ENCODE measurements around the gene KDM2A. TPM values are rescaled to one million over a fixed set of nuclear protein-coding genes. Genes with fewer than 3 reads are reported as not detected.

Gene KDM2A
- total and polyA plus RNA-seq, 2 donors (not counting 1 experiment from before 2014, with no cell fraction given): 132 to 229 TPM

- Histone ChIP-seq H2AFZ (ENCODE audit: insufficient read depth, low read depth, low read length, poor library complexity, severe bottlenecking) (no peak overlapping the region), H3K27me3 (replicated peaks in 1 of 4; ENCODE audit: control extremely low read depth in 1 of 4, control insufficient read depth in 3 of 4, insufficient read depth in 4 of 4, low read length in 3 of 4) (no peaks in the 10 kb centered on the region), H3K4me2 (replicated peaks; ENCODE audit: low read depth, low read length, poor library complexity, severe bottlenecking) (peak overlapping the region; percentile 27), H3K9ac (ENCODE audit: low read length) (no peak overlapping the region), H3K9me3 (ENCODE audit: control extremely low read depth in 1 of 3, control insufficient read depth in 2 of 3, insufficient read depth in 1 of 3, low read length in 2 of 3) (no peaks in the 10 kb centered on the region), H3K79me2 (ENCODE audit: control insufficient read depth, insufficient read depth, low read length) (peaks cover 8% of the 10 kb centered on the region), H4K20me1 (ENCODE audit: control insufficient read depth, insufficient read depth, low read length, poor library complexity, severe bottlenecking) (peaks cover 45% of the 10 kb centered on the region), H3K4me3 (ENCODE audit: control extremely low read depth in 1 of 5, extremely low read depth in 1 of 5, insufficient read depth in 1 of 5, low read depth in 2 of 5, low read length in 4 of 5) (no peak overlapping the region), H3K27ac (ENCODE audit: low read length in 2 of 2) (no peak overlapping the region), H3K36me3 (replicated peaks in 1 of 2; ENCODE audit: control extremely low read depth in 1 of 2, control insufficient read depth in 1 of 2, extremely low read depth in 1 of 2, insufficient read depth in 2 of 2, low read length in 1 of 2) (peaks cover 2 to 49% of the 10 kb centered on the region in 2 experiments), H3K4me1 (ENCODE audit: control insufficient read depth in 2 of 2, insufficient read depth in 2 of 2, low read length in 2 of 2) (peaks cover 18 to 20% of the 10 kb centered on the region in 2 donors)
- Mint-ChIP-seq H3K27me3 (no peaks in the 10 kb centered on the region), H3K9me3 (ENCODE audit: insufficient read depth) (no peaks in the 10 kb centered on the region), H3K27ac (peak overlapping the region; percentile 47), H3K4me1 (peaks cover 16% of the 10 kb centered on the region), H3K4me3 (peak overlapping the region; percentile 60)
- WGBS (ENCODE audit: insufficient coverage): 30% methylated on average over 2 of the region's 5 CpGs
- ChIA-PET POLR2A (no interaction called here), CTCF (interaction anchor here (0.7 to 2.5 kb wide), 7 partner anchors 8 to 1875 kb away, joined by 3 to 8 read pairs (median 3); no protein-coding TSS in a partner anchor)
- peak; percentile 70 for DNase-seq
- peak; percentile 94 for ATAC-seq (ENCODE audit: low read depth)
- TF ChIP-seq EZH2 (IDR thresholded peaks at IDR 0.05; ENCODE audit: borderline replicate concordance, insufficient read depth, low read depth, low read length, poor library complexity, severe bottlenecking): no peak
- TF ChIP-seq CTCF (IDR thresholded peaks at IDR 0.05): no peak
- intact Hi-C loops (cut with micrococcal nuclease): loop anchor here (2.0 kb wide), 1 partner anchor 28 kb away; no protein-coding TSS in a partner anchor
Measured at GRCh38 chr11:67213178-67213621, 94.1 kb downstream of the KDM2A start.

GRCh38 chr11:67227726-67228125 is 108.7 kb downstream of the KDM2A start:
- CTCF ChIA-PET: no interaction called here
- POLR2A ChIA-PET: no interaction called here

More at GRCh38 chr11:67227726-67228125, 108.7 kb downstream of the KDM2A start:
- DNase-seq (no peak), ATAC-seq (ENCODE audit: low read depth) (no peak)
- intact Hi-C loops (cut with micrococcal nuclease): no loop called here
- Histone ChIP-seq H3K36me3 (replicated peaks in 1 of 2; ENCODE audit: control extremely low read depth in 1 of 2, control insufficient read depth in 1 of 2, extremely low read depth in 1 of 2, insufficient read depth in 2 of 2, low read length in 1 of 2) (peaks cover 3 to 54% of the 10 kb centered on the region in 2 experiments), H3K4me2 (replicated peaks; ENCODE audit: low read depth, low read length, poor library complexity, severe bottlenecking) (no peak overlapping the region), H3K9ac (ENCODE audit: low read length) (no peak overlapping the region), H3K9me3 (ENCODE audit: control extremely low read depth in 1 of 3, control insufficient read depth in 2 of 3, insufficient read depth in 1 of 3, low read length in 2 of 3) (no peaks in the 10 kb centered on the region), H4K20me1 (ENCODE audit: control insufficient read depth, insufficient read depth, low read length, poor library complexity, severe bottlenecking) (no peaks in the 10 kb centered on the region), H3K4me3 (ENCODE audit: control extremely low read depth in 1 of 5, extremely low read depth in 1 of 5, insufficient read depth in 1 of 5, low read depth in 2 of 5, low read length in 4 of 5) (no peak overlapping the region), H3K27ac (ENCODE audit: low read length in 2 of 2) (no peak overlapping the region), H2AFZ (ENCODE audit: insufficient read depth, low read depth, low read length, poor library complexity, severe bottlenecking) (no peak overlapping the region), H3K27me3 (replicated peaks in 1 of 4; ENCODE audit: control extremely low read depth in 1 of 4, control insufficient read depth in 3 of 4, insufficient read depth in 4 of 4, low read length in 3 of 4) (no peaks in the 10 kb centered on the region), H3K4me1 (ENCODE audit: control insufficient read depth in 2 of 2, insufficient read depth in 2 of 2, low read length in 2 of 2) (no peaks in the 10 kb centered on the region), H3K79me2 (ENCODE audit: control insufficient read depth, insufficient read depth, low read length) (peaks cover 8% of the 10 kb centered on the region)
- Mint-ChIP-seq H3K4me1 (no peaks in the 10 kb centered on the region), H3K9me3 (ENCODE audit: insufficient read depth) (no peaks in the 10 kb centered on the region), H3K4me3 (no peak overlapping the region), H3K27me3 (no peaks in the 10 kb centered on the region), H3K27ac (no peak overlapping the region)
- TF ChIP-seq EZH2 (IDR thresholded peaks at IDR 0.05; ENCODE audit: borderline replicate concordance, insufficient read depth, low read depth, low read length, poor library complexity, severe bottlenecking) (no peak), CTCF (IDR thresholded peaks at IDR 0.05) (no peak)
- WGBS (ENCODE audit: insufficient coverage): no CpG with 5 or more reads among the region's 8 CpGs

Measured in B cell (primary cell).